Activated CD4-positive, alpha-beta T cell treated with anti-CD3 and anti-CD28 coated beads for 36 hours (primary cell): ENCODE measurements around the gene GCHFR. TPM values are rescaled to one million over a fixed set of nuclear protein-coding genes. Genes with fewer than 3 reads are reported as not detected.

Experiments
- ATAC-seq: fragments of 200-7000 bp; cut with Tn5 transposase; one replicate; pipeline ENCODE4 v1.10.0; 2021; ENCODE audit warnings: mild to moderate bottlenecking, moderate library complexity
- CTCF ChIA-PET: fragments of 350-600 bp; sonication (Branson Sonifier 250); formaldehyde crosslinking; loops from one replicate; lab custom pipeline; 2021; ENCODE audit warnings: antibody characterized with exemption; lab: Charles Lee
- POLR2A ChIA-PET: fragments of 350-600 bp; sonication (Branson Sonifier 250); formaldehyde crosslinking; loops from one replicate; lab custom pipeline; 2021; ENCODE audit warnings: antibody characterized with exemption, inconsistent platforms; lab: Charles Lee
- DNase-seq: peaks from one replicate; pipeline ENCODE4 v3.0.0-alpha.2; 2020
- H3K27ac Mint-ChIP-seq: one replicate; pipeline ENCODE4 v1.8.0; 2021; ENCODE audit warnings: mixed read lengths
- H3K27me3 Mint-ChIP-seq: one replicate; pipeline ENCODE4 v1.8.0; 2021; ENCODE audit warnings: mixed read lengths
- H3K36me3 Mint-ChIP-seq: one replicate; pipeline ENCODE4 v1.8.0; 2021; ENCODE audit warnings: low read depth, mixed read lengths
- H3K4me1 Mint-ChIP-seq: one replicate; pipeline ENCODE4 v1.8.0; 2021; ENCODE audit warnings: mixed read lengths
- H3K4me3 Mint-ChIP-seq: one replicate; pipeline ENCODE4 v1.8.0; 2021; ENCODE audit warnings: mild to moderate bottlenecking, moderate library complexity, mixed read lengths
- H3K9me3 Mint-ChIP-seq: one replicate; pipeline ENCODE4 v1.8.0; 2021; ENCODE audit warnings: low read depth, mixed read lengths
- intact Hi-C, 2 experiments: fragments of 100-400 bp; cut with DNase I in 1 of 2; cut with micrococcal nuclease in 1 of 2; formaldehyde crosslinking; loops; one replicate each; pipeline versions ENCODE4 v1.14.2 to v1.15.1; 2022 to 2024; cut with DNase I, micrococcal nuclease
- total RNA-seq, 2 experiments: library from RNA; stranded (reverse); gene quantifications; one replicate each; pipeline ENCODE4 v1.2.3, GENCODE V29; 2021

Gene GCHFR
- total RNA-seq, 2 experiments from 2014 or later = 32.8 to 41.1 TPM

- peak; percentile 2 for ATAC-seq
- Mint-ChIP-seq H3K27me3 (no peaks in the 10 kb centered on the region), H3K27ac (peak overlapping the region; percentile 82), H3K4me1 (peaks cover 27% of the 10 kb centered on the region), H3K36me3 (peaks cover 26% of the 10 kb centered on the region), H3K9me3 (no peaks in the 10 kb centered on the region), H3K4me3 (peak overlapping the region; percentile 91)
- intact Hi-C loops = loop anchor here in 1 of 2 experiments (1.0 to 2.0 kb wide), 4 partner anchors 32 to 663 kb away; partner anchors contain the start of genes CHP1, EXD1, INO80 and RTF1
- ChIA-PET CTCF (interaction anchor here (1.3 kb wide), 1 partner anchor 10 kb away, joined by 3 read pairs; the partner anchor contains the start of gene GCHFR), POLR2A (no interaction called here)
- DNase-seq = peak; percentile 39
Measured at GRCh38 chr15:40754574-40754882, 9.3 kb upstream of the GCHFR start.

DNA sequence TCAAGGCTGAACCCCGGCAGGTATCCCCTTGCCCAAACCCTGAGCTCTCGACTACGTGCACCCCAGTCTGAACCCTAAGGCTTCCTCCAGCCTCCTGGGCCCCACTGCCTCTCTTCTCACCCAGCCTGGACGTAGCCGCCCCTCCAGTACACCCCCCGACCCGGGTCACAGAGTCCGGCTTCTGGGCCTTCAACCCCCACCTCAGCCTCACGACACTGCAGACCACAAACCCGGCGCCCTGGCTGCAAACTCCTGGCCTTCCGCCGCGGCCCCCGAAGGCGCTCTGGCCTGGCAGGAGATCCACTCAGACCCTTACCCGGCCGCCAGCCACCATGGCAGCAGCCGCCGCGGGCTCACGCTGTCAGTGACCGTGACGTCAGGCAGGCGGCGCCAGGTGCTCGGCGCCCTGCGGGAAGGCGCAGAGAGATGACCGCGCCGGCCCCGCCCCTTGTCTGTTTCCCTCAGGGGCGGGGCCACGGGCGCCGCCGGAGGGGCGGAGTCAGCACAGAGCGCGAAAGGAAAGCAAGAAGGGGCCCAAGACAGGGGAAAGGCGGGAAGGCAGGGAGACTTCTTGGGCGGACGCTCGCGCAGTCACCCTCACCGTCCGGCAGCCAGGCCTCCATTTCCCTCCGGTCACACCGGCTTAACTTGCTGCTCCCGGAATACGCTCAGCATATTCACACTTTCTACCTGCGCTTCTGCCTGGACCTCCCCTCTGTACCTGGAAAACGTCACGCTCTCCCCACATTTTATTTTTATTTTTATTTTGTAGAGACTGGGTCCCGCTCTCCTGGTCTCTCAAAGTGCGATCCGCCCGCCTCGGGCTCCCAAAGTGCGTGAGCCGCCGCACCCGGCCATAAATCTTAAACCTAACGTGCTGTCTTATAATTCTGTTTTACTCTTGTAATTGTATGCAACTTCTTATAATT lies 8.7 kb upstream of the GCHFR start, which contains the start of gene RMDN3:
Gene RMDN3 (minus strand): TSS at position 372 of the 929 bp plus-strand sequence. CDS start 471 bp downstream, outside the sequence.
- intact Hi-C loops = loop anchor here (1.0 to 5.0 kb wide), 18 partner anchors 8 to 662 kb away; partner anchors contain the start of genes DNAJC17 (in 2 of the 2), ZFYVE19 (in 2 of the 2), BAHD1 (in 1 of the 2) and CCDC32 (in 1 of the 2)
- Mint-ChIP-seq H3K9me3 (no peaks in the 10 kb centered on the region), H3K4me1 (peaks cover 27% of the 10 kb centered on the region), H3K4me3 (peak within 1 kb of the TSS; percentile 91), H3K27ac (peak within 1 kb of the TSS; percentile 99), H3K27me3 (no peaks in the 10 kb centered on the region), H3K36me3 (peaks cover 24% of the 10 kb centered on the region)
- CTCF ChIA-PET = interaction anchor here (1.3 kb wide), 1 partner anchor 9 kb away, joined by 3 read pairs; the partner anchor contains the start of gene GCHFR
- DNase-seq (peak; percentile 97), ATAC-seq (peak; percentile 92)
- POLR2A ChIA-PET = no interaction called here

DNA sequence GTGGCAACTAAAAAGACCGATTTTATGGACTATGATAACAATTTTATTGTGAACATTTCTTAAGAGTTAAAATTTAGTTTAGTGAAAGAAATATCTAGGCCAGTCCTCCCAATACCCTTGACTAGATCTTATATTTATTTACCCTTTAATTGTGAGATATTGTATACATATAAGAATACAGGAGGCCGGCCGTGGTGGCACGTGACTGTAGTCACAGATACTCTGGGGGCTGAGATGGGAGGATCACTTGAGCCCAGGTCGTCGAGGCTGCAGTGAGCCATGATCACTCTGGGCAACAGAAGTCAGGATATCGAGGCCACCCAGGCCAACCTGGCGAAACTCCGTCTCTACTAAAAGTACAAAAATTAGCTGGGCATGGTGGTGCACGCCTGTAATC lies 8.1 kb upstream of the GCHFR start:
- POLR2A ChIA-PET = interaction anchor here (0.6 to 1.2 kb wide), 3 partner anchors 61 to 382 kb away, joined by 3 to 6 read pairs (median 5); no protein-coding TSS in a partner anchor
- Mint-ChIP-seq H3K4me3 (peak overlapping the region; percentile 91), H3K4me1 (peaks cover 27% of the 10 kb centered on the region), H3K9me3 (no peaks in the 10 kb centered on the region), H3K36me3 (peaks cover 21% of the 10 kb centered on the region), H3K27me3 (no peaks in the 10 kb centered on the region), H3K27ac (peak overlapping the region; percentile 99)
- intact Hi-C loops = loop anchor here (1.0 to 5.0 kb wide), 17 partner anchors 7 to 576 kb away; partner anchors contain the start of genes DNAJC17 (in 2 of the 2), ZFYVE19 (in 2 of the 2), BAHD1 (in 1 of the 2) and CCDC32 (in 1 of the 2)
- DNase-seq = peak; percentile 34
- ATAC-seq = no peak
- CTCF ChIA-PET = interaction anchor here (2.6 kb wide), 1 partner anchor 27 kb away, joined by 12 read pairs; no protein-coding TSS in a partner anchor

GRCh38 chr15:40756938-40757337 lies 6.9 kb upstream of the GCHFR start:
- Mint-ChIP-seq H3K36me3 (peaks cover 10% of the 10 kb centered on the region), H3K9me3 (no peaks in the 10 kb centered on the region), H3K27ac (no peak overlapping the region), H3K27me3 (no peaks in the 10 kb centered on the region), H3K4me1 (peaks cover 22% of the 10 kb centered on the region), H3K4me3 (no peak overlapping the region)
- ChIA-PET CTCF (interaction anchor here (0.7 to 2.6 kb wide), 3 partner anchors 9 to 157 kb away, joined by 3 to 12 read pairs (median 5); no protein-coding TSS in a partner anchor), POLR2A (interaction anchor here (0.6 to 1.2 kb wide), 4 partner anchors 8 to 71 kb away, joined by 3 to 7 read pairs (median 5); partner anchors contain the start of gene C15orf62)
- ATAC-seq (no peak), DNase-seq (no peak)
- intact Hi-C loops = loop anchor here (5.0 kb wide), 2 partner anchors 65 to 195 kb away; partner anchors contain the start of gene CHAC1 (in 1 of the 2)

DNA sequence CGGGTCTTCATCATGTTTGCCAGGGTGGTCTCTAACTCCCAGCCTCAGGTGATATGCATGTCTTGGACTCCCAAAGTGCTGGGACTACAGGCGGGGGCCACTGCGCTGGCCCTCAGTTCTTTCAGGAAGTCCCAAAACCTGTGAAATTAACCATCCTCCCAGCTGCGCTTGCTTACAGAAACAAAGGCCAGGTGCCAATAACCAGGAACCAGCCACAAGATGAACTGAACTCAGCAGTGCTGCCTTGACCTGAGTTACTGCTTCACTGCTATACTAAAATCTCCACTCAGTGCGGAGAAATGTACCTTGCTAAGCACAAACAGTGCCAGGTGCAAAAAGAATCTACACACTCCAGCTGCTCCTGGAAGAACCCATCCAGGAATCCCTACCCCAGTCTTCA lies 3.9 kb upstream of the GCHFR start:
- intact Hi-C loops = loop anchor here (5.0 kb wide), 2 partner anchors 68 to 192 kb away; partner anchors contain the start of gene CHAC1 (in 1 of the 2)
- H3K27me3 Mint-ChIP-seq = no peaks in the 10 kb centered on the region
- DNase-seq (no peak), ATAC-seq (no peak)
- H3K4me1 Mint-ChIP-seq = peaks cover 17% of the 10 kb centered on the region
- no peak overlapping the region for H3K27ac Mint-ChIP-seq
- ChIA-PET CTCF (interaction anchor here (1.0 to 1.1 kb wide), 2 partner anchors 16 to 22 kb away, joined by 3 to 4 read pairs; no protein-coding TSS in a partner anchor), POLR2A (interaction anchor here (0.7 to 0.8 kb wide), 2 partner anchors 13 to 66 kb away, joined by 3 read pairs; no protein-coding TSS in a partner anchor)
- H3K4me3 Mint-ChIP-seq = no peak overlapping the region
- H3K36me3 Mint-ChIP-seq = no peaks in the 10 kb centered on the region
- no peaks in the 10 kb centered on the region for H3K9me3 Mint-ChIP-seq

DNA sequence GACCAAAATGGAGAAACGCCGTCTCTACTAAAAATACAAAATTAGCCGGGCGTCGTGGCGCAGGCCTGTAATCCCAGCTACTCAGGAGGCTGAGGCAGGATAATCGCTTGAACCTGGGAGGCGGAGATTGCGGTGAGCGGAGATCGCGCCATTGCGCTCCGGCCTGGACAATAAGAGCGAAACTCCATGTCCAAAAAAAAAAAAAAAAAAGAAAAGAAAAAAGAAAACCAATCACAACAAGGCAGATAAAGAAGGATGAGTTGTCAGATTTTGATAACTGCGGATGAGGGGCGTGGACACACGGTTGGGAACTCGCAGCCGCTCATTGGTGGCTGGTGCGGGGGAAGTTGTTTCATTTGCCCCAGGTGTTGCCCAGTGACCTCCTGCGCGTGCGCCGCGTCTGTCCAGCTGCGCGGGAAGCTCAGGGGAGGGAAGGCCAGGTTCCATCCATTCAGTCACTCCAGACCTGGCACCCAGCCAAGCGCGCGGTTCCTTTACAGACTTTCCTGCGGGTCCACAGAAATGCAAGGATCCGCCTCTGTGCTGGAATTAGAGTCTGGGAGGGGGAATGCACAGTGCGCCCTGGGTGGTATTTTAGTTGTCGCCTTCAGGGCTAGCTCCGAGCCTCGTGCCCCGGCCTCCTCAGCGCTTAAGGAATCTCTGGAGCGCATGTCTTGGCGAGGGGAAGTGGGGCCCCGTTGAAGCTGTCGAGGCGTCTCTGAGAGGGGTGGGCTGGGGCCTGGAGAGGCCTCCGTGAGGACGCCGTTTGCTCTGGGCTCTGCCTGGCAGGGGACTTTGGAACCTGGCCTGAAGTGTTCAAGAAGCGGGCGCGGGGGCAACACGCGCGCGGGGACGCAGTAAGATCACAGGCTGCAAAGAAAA lies 708 bp upstream of the GCHFR start:
- Mint-ChIP-seq H3K27ac (peak overlapping the region; percentile 90), H3K27me3 (no peaks in the 10 kb centered on the region), H3K36me3 (peaks cover 2% of the 10 kb centered on the region), H3K4me1 (peaks cover 26% of the 10 kb centered on the region), H3K9me3 (no peaks in the 10 kb centered on the region), H3K4me3 (peak overlapping the region; percentile 79)
- DNase-seq = peak; percentile 71
- intact Hi-C loops = loop anchor here in 1 of 2 experiments (1.0 to 2.0 kb wide), 2 partner anchors 8 to 354 kb away; partner anchors contain the start of genes INO80 and RMDN3
- ATAC-seq = peak; percentile 12
- ChIA-PET POLR2A (interaction anchor here (0.6 to 0.8 kb wide), 2 partner anchors 18 to 69 kb away, joined by 4 to 5 read pairs; partner anchors contain the start of gene RAD51), CTCF (interaction anchor here (1.4 to 1.5 kb wide), 2 partner anchors 16 to 19 kb away, joined by 4 to 7 read pairs; no protein-coding TSS in a partner anchor)

DNA sequence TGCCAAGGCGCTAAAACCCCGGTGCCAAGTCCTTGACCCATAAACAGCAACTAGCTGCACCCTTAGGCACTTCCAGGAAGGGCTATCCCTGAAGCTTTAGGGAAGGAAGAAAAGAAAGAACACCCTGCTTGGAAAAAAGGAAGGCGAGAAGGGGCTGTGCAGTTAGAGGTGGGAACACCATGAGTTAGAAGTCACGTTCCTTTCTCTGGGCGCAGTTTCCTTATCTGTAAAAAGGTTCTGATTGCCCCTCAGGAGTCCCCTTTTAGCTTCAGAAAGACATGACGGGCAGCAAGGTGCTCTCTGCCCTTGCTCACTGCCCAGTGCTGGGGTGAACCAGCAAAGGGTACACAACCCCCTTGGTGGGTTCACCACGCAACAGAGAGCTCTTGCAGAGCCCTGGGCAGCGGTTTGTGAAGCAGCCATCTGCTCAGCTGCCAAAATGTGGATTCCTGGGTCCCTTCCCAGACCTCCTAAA lies 798 bp downstream of the GCHFR start:
- Mint-ChIP-seq H3K36me3 (peaks cover 6% of the 10 kb centered on the region), H3K27ac (peak overlapping the region; percentile 90), H3K4me3 (peak overlapping the region; percentile 79), H3K9me3 (no peaks in the 10 kb centered on the region), H3K4me1 (peaks cover 41% of the 10 kb centered on the region), H3K27me3 (no peaks in the 10 kb centered on the region)
- ATAC-seq = no peak
- intact Hi-C loops = loop anchor here (1.0 to 2.0 kb wide), 4 partner anchors 9 to 70 kb away; partner anchors contain the start of genes DNAJC17 (in 2 of the 2), ZFYVE19 (in 2 of the 2), RAD51 (in 1 of the 2) and RMDN3 (in 1 of the 2)
- no peak for DNase-seq
- ChIA-PET POLR2A (interaction anchor here (0.7 to 1.6 kb wide), 3 partner anchors 8 to 79 kb away, joined by 3 to 4 read pairs (median 3); no protein-coding TSS in a partner anchor), CTCF (interaction anchor here (0.7 to 1.9 kb wide), 6 partner anchors 10 to 131 kb away, joined by 3 to 7 read pairs (median 4); partner anchors contain the start of gene RMDN3)

GRCh38 chr15:40766194-40766815 lies 2.4 kb downstream of the GCHFR start:
- POLR2A ChIA-PET = interaction anchor here (0.5 to 1.4 kb wide), 4 partner anchors 16 to 187 kb away, joined by 3 to 11 read pairs (median 6); partner anchors contain the start of gene CHAC1
- CTCF ChIA-PET = interaction anchor here (0.7 to 1.9 kb wide), 5 partner anchors 12 to 1129 kb away, joined by 3 to 5 read pairs (median 4); no protein-coding TSS in a partner anchor
- no peak overlapping the region for H3K4me3 Mint-ChIP-seq
- no peaks in the 10 kb centered on the region for H3K9me3 Mint-ChIP-seq
- intact Hi-C loops = no loop called here
- DNase-seq (no peak), ATAC-seq (no peak)
- H3K27me3 Mint-ChIP-seq = no peaks in the 10 kb centered on the region
- peaks cover 48% of the 10 kb centered on the region for H3K4me1 Mint-ChIP-seq
- H3K36me3 Mint-ChIP-seq = peaks cover 6% of the 10 kb centered on the region
- peak overlapping the region; percentile 47 for H3K27ac Mint-ChIP-seq
